Activated T-cell treated with anti-CD3 and anti-CD28 coated beads, Interleukin-2, amount 50 U/mL, for 24 hours (primary cell): ENCODE measurements around the gene NEK10.

ENCODE experiments used
- DNase-seq: peaks from one replicate; pipeline ENCODE4 v3.0.0-alpha.2; 2020
- H3K27ac Mint-ChIP-seq: 2 replicates; pipeline ENCODE4 v1.8.0; 2020; ENCODE audit warnings: mild to moderate bottlenecking, mixed read lengths
- H3K27me3 Mint-ChIP-seq: 2 replicates; pipeline ENCODE4 v1.8.0; 2020; ENCODE audit warnings: mixed read lengths
- H3K36me3 Mint-ChIP-seq: 2 replicates; pipeline ENCODE4 v1.8.0; 2020; ENCODE audit warnings: low read depth, mixed read lengths
- H3K4me1 Mint-ChIP-seq: 2 replicates; pipeline ENCODE4 v1.8.0; 2020; ENCODE audit warnings: low read depth, mixed read lengths
- H3K4me3 Mint-ChIP-seq: 2 replicates; pipeline ENCODE4 v1.8.0; 2020; ENCODE audit warnings: mild to moderate bottlenecking, moderate library complexity, mixed read lengths
- H3K9me3 Mint-ChIP-seq: 2 replicates; pipeline ENCODE4 v1.8.0; 2020; ENCODE audit warnings: mixed read lengths

Gene NEK10

DNA sequence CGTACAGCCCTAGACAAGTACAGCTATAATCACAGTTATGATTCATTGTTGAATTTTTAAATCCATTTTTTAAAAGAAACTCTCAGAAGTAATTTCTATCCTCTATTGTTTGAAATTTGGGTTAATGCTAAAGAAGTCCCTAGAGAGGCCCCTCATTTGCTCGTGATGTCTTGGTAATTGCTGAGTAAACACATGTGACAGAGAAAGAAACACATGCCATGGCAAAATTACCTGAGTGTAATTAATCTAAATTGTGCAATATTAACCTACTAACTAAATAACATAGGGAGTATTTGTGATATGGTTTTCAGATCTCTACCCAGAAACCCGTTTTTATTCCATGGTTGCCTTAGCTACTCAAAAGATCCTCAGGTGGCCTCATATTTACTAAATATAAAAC lies 10.8 kb downstream of the NEK10 start:
- H3K4me3 Mint-ChIP-seq = no peak overlapping the region
- DNase-seq = no peak
- H3K36me3 Mint-ChIP-seq = no peaks in the 10 kb centered on the region
- H3K4me1 Mint-ChIP-seq = peaks cover 22% of the 10 kb centered on the region
- no peaks in the 10 kb centered on the region for H3K9me3 Mint-ChIP-seq
- peak overlapping the region; percentile 56 for H3K27ac Mint-ChIP-seq
- no peaks in the 10 kb centered on the region for H3K27me3 Mint-ChIP-seq

DNA sequence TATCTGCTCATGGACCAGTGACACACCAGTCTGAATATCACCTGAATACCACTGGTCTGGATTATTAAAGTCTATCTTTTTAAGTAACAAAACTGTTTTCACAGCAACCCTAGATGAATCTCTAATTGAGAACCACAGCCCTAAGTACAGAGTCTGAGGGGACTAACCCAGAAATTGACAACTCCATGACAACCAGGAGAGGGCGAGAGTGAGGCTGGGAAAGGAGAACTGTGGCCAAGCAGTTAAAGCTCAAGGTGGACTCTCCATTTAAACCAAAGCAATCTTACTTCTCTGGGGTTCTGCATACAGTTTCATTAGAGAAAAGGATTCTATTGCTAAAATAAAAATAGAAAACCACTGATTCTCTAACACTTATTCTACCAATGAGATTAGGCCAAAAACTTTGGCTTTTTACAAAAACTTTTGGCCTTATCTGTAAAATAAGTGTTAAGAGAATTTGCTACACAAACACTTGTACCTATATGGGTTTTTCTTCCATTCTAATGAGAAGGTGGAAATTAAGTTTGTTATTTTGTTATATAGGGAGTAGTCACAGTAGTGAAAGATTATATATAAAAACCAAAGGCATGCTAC lies 11.4 kb downstream of the NEK10 start:
- no peak for DNase-seq

DNA sequence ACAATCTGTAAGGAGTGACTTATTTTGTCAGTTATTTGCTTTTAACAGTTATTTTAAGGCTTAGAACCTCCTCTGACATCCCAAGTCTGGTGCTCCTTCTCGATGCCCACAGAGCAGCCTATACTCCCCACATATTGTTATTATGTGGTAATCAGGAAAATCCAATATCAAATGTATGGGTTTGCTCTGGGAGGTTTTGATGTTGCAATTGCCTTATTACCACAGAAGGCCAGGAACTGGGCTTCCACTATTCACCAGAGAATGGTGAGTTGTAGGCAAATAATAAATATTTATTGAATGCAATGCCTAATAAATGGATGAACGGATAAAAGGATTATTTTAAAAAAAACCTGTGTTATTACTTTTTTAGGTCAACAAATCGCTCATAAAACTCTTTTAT lies 12.2 kb downstream of the NEK10 start:
- Mint-ChIP-seq H3K27me3 (no peaks in the 10 kb centered on the region), H3K4me1 (peaks cover 22% of the 10 kb centered on the region), H3K9me3 (no peaks in the 10 kb centered on the region), H3K27ac (no peak overlapping the region), H3K4me3 (no peak overlapping the region), H3K36me3 (no peaks in the 10 kb centered on the region)
- no peak for DNase-seq

More for the DNA sequence above, 11.4 kb downstream of the NEK10 start:
- H3K4me1 Mint-ChIP-seq = peaks cover 22% of the 10 kb centered on the region
- H3K36me3 Mint-ChIP-seq = no peaks in the 10 kb centered on the region
- H3K27me3 Mint-ChIP-seq = no peaks in the 10 kb centered on the region
- H3K4me3 Mint-ChIP-seq = no peak overlapping the region
- H3K9me3 Mint-ChIP-seq = no peaks in the 10 kb centered on the region
- no peak overlapping the region for H3K27ac Mint-ChIP-seq

DNA sequence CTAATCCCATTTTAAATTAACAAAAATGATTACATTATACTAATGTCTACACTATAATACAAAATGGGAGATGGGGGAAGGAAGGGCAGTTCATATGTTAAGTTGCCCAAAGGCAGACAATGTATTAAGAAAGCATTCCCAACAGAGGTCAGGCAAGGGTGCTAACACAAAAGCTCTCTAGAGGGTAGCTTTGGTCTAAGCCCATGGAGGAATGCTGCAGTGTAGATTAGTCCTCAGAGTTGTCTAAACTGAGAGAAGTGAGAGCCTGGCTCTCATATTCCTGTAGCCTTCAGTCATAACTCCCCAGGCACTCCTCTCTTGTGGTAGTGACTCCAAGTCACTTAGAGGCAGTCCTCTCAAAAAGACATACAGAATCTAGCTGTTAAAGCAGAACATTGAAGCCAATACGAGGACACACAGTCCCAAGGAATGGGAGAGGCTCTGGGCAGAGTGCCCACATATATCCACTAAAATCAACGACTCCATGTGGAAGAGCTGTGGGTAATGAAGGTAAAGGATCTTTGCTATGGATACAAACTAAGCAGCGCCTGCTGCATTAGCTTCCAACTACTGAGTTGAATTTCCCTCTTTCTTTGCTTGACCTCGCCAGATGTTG lies 14.5 kb downstream of the NEK10 start:
- no peak overlapping the region for H3K4me3 Mint-ChIP-seq
- H3K4me1 Mint-ChIP-seq = peaks cover 20% of the 10 kb centered on the region
- H3K27me3 Mint-ChIP-seq = no peaks in the 10 kb centered on the region
- no peaks in the 10 kb centered on the region for H3K36me3 Mint-ChIP-seq
- H3K9me3 Mint-ChIP-seq = no peaks in the 10 kb centered on the region
- H3K27ac Mint-ChIP-seq = no peak overlapping the region
- DNase-seq = no peak

DNA sequence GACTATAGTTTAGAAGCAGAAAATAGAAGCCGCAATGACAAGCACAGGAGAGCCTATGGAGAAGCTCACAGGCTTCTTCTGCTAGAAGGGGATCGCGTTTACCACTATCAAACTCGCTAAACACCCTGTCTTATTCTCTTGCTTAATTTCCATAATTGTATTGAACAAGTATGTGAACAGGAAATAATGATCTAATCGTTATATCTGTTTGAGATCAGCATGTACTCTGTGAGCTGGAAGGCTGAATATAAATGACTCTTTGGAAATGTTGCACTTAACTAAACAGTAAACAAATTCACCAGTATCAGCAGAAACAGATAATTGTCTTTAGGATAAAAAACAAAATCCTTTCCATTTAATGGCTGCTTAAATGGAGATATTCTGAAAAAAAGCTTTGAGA lies 15.0 kb downstream of the NEK10 start:
- Mint-ChIP-seq H3K4me3 (no peak overlapping the region), H3K36me3 (no peaks in the 10 kb centered on the region), H3K9me3 (no peaks in the 10 kb centered on the region), H3K27ac (no peak overlapping the region), H3K27me3 (no peaks in the 10 kb centered on the region), H3K4me1 (peaks cover 19% of the 10 kb centered on the region)
- DNase-seq = no peak

DNA sequence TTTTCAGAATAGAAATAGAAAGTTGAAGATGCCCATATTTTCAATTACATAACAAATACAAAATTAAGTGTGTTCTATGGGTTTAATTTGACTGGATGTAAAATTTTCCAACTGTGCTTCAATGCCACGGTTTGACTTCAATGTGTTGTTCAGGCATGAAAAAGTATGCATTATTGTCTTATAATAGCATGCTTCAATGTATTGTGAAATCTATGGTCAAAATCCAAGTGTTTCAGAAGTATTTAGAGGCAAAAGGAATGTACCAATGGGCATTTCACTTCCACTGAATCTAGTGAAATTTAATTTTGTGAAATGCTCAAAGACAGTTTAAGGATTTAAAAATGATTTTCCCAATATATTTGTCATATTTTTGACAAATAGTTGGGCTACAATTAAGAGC lies 16.0 kb downstream of the NEK10 start:
- DNase-seq = no peak
- H3K4me3 Mint-ChIP-seq = no peak overlapping the region
- H3K27ac Mint-ChIP-seq = no peak overlapping the region
- H3K4me1 Mint-ChIP-seq = peaks cover 14% of the 10 kb centered on the region
- H3K27me3 Mint-ChIP-seq = no peaks in the 10 kb centered on the region
- no peaks in the 10 kb centered on the region for H3K36me3 Mint-ChIP-seq
- no peaks in the 10 kb centered on the region for H3K9me3 Mint-ChIP-seq

DNA sequence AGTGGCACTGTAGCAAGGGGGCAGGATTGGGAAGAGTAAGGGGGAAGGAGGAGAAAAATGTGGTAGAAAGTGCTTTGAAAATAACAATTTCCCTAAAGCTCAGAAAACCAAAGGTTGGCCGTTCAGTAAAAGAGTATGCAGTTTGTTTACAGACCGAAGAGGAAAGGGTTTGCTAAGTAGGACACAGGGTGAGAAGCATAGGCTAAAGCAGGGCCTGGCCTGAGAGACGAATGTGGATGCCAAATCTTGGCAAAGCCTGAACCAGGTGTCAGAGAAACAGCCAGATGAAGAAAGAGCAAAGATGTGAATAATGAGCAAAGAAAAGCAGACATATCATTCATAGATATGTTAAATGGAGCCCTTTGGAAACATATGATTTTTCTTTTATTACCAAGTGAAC lies 17.1 kb downstream of the NEK10 start:
- H3K4me1 Mint-ChIP-seq = peaks cover 11% of the 10 kb centered on the region
- H3K27ac Mint-ChIP-seq = no peak overlapping the region
- H3K36me3 Mint-ChIP-seq = no peaks in the 10 kb centered on the region
- H3K27me3 Mint-ChIP-seq = no peaks in the 10 kb centered on the region
- H3K9me3 Mint-ChIP-seq = no peaks in the 10 kb centered on the region
- no peak for DNase-seq
- H3K4me3 Mint-ChIP-seq = no peak overlapping the region

DNA sequence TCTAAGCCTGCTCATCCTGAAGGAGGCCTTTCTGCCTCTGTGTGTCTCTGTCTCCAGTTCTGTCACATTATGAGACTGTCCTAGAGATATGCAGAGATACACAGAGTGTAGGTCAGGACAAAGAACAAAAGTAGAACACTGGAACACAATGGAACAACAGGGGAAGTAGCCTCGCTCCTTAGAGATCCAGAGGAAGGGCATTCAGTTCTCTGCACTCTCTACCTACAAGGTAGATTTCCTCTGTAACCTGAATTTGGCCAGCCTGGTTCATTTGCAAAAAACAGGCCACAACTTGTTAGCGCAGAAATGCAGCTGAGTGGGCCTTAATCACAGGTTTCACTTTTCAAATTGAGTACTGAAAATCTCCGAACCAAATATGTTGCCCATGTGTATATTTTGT lies 19.4 kb downstream of the NEK10 start:
- H3K9me3 Mint-ChIP-seq = no peaks in the 10 kb centered on the region
- no peak overlapping the region for H3K27ac Mint-ChIP-seq
- no peak for DNase-seq
- H3K4me3 Mint-ChIP-seq = no peak overlapping the region
- H3K27me3 Mint-ChIP-seq = no peaks in the 10 kb centered on the region
- H3K4me1 Mint-ChIP-seq = peaks cover 15% of the 10 kb centered on the region
- H3K36me3 Mint-ChIP-seq = no peaks in the 10 kb centered on the region

DNA sequence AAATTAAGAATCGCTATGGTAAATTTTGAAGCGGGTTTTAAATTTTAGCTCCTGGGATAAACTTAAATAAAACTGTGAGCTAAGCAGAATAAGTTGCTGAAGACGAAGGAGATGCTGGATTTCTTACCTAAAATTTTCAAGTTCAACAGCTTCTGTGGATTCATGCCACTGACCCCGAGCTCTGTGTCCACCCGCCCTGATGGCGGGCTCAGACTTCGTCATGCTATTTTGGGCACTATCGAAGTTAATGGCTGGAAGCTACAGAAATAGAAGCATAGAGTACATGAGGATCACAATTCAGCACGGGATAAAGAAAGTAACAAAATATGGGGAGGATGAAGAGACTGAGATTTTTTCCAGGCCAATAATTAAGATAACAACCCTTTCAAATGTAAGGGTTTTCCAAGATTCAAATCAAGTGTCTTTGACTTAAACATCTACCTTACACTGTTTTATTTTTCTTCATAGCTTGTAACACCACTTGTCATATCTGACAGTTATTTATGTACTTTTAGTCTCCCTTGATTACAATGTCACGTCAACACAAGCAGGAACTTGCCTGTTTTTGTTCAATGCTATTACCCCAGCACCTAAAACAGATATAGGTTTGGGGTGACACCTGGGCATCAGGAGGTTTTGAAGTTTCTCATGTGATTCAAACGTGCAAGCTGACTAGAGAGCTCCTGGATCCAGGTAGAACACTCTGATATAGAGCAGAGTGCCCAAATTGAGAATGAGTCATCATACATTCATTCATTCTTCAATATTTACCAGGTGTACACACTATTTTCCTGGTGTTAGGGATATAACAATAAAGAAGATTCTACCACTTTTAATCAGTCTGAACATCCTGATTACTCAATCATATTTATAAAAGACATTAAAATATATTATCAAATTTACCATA lies 23.0 kb downstream of the NEK10 start:
- H3K27ac Mint-ChIP-seq = no peak overlapping the region

DNA sequence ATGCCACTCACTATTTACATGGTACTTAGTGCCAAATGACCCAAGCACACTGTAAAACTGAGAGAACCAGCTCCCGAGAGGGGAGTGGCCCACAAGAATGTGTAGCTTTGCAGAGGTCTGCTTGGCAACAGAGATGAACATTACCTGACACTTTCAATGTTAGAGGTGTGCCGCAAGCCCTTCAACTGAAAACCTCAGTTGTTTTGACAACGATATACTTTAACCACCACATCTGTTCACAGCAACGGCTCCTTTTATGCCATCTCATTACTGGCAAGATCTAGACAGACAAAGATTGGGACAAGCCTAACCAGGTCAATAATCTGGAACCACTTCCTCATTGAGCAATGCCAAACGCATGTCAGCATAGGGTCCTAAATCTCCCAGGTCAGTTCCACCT lies 23.7 kb downstream of the NEK10 start:
- no peaks in the 10 kb centered on the region for H3K27me3 Mint-ChIP-seq
- no peaks in the 10 kb centered on the region for H3K36me3 Mint-ChIP-seq
- no peak overlapping the region for H3K4me3 Mint-ChIP-seq
- DNase-seq = no peak
- peaks cover 17% of the 10 kb centered on the region for H3K4me1 Mint-ChIP-seq
- H3K9me3 Mint-ChIP-seq = no peaks in the 10 kb centered on the region
- H3K27ac Mint-ChIP-seq = no peak overlapping the region

More for the DNA sequence above, 23.0 kb downstream of the NEK10 start:
- Mint-ChIP-seq H3K9me3 (no peaks in the 10 kb centered on the region), H3K4me1 (peaks cover 15% of the 10 kb centered on the region), H3K4me3 (no peak overlapping the region), H3K36me3 (no peaks in the 10 kb centered on the region), H3K27me3 (no peaks in the 10 kb centered on the region)
- DNase-seq = no peak

DNA sequence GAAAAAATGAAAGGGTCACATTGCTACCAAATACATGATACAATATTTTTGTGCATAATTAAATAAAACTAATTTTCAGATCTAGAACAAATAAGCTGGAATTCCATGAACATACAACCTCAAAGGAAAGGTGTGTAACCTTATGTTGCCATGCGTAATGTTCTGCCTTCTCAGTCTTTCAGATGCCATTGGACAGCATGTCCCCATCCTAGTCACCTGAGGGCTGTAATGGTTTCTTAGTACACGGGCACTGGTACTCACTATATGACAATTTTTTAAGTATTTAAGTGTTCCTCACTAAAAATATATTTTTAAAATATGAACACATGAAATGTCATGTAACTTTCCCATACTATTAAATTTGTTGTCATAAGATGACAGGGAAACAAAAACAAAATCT lies 24.1 kb downstream of the NEK10 start:
- no peaks in the 10 kb centered on the region for H3K9me3 Mint-ChIP-seq
- H3K27ac Mint-ChIP-seq = no peak overlapping the region
- DNase-seq = no peak

DNA sequence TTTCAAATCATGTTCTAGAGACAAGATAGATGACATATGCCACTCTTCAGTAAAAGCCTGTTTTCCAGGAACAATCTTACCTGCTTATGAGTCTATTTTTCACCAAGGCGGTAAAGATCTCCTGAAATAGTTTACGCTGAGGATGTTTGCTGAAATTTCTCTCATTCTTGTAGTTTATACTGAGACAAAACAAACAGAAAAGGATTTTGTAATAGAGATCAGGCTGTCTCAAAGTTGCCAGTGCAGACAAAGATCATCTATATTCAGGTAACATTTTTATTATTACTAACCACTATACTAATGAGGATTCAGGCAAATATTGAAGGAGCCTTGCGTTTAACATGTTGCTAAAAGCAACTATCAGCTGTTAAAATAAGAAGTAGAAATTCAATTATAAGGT lies 25.0 kb downstream of the NEK10 start:
- Mint-ChIP-seq H3K9me3 (no peaks in the 10 kb centered on the region), H3K27me3 (no peaks in the 10 kb centered on the region), H3K27ac (no peak overlapping the region), H3K36me3 (no peaks in the 10 kb centered on the region), H3K4me1 (peaks cover 12% of the 10 kb centered on the region), H3K4me3 (no peak overlapping the region)
- no peak for DNase-seq

More for the DNA sequence above, 24.1 kb downstream of the NEK10 start:
- Mint-ChIP-seq H3K36me3 (no peaks in the 10 kb centered on the region), H3K4me1 (peaks cover 19% of the 10 kb centered on the region), H3K4me3 (no peak overlapping the region), H3K27me3 (no peaks in the 10 kb centered on the region)

DNA sequence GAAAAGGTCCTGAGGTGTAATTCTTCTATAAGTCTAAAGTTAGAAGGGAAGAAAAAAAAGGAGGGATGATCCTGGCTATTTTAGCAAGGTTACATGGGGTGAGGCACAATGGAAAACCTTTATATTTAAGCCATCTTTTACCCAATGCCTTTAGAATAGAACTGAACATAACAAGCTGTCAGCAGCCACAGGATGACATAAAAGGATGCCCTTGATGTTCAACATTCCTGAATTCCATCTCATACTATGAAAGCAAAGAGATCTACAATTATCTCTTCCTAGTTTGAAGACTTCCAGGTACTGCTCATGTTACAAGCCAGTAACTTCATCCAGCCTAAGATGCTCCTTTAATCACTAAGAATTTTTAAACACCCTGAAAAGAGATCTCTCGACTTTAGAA lies 26.9 kb downstream of the NEK10 start:
- no peaks in the 10 kb centered on the region for H3K27me3 Mint-ChIP-seq
- H3K27ac Mint-ChIP-seq = no peak overlapping the region
- no peaks in the 10 kb centered on the region for H3K36me3 Mint-ChIP-seq
- DNase-seq = no peak
- H3K4me3 Mint-ChIP-seq = no peak overlapping the region
- H3K9me3 Mint-ChIP-seq = no peaks in the 10 kb centered on the region
- H3K4me1 Mint-ChIP-seq = peaks cover 12% of the 10 kb centered on the region

DNA sequence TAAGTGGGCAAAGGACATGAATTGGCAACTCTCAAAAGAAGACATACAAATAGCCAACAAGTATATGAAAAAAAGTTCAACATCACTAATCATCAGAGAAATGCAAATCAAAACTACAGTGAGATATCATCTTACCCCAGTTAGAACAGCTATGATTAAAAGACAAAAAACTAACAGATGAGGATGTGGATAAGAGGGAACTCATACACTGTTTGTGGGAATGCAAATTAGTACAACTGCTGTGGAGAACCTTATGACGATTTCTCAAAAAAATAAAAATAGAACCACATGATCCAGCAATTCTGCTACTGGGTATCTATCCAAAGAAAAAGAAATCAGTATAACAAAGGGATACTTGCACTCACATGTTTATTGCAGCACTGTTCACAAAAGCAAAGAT lies 28.6 kb downstream of the NEK10 start:
- H3K4me3 Mint-ChIP-seq = no peak overlapping the region
- peaks cover 10% of the 10 kb centered on the region for H3K4me1 Mint-ChIP-seq
- no peak for DNase-seq
- no peak overlapping the region for H3K27ac Mint-ChIP-seq
- no peaks in the 10 kb centered on the region for H3K36me3 Mint-ChIP-seq
- no peaks in the 10 kb centered on the region for H3K27me3 Mint-ChIP-seq
- H3K9me3 Mint-ChIP-seq = no peaks in the 10 kb centered on the region

DNA sequence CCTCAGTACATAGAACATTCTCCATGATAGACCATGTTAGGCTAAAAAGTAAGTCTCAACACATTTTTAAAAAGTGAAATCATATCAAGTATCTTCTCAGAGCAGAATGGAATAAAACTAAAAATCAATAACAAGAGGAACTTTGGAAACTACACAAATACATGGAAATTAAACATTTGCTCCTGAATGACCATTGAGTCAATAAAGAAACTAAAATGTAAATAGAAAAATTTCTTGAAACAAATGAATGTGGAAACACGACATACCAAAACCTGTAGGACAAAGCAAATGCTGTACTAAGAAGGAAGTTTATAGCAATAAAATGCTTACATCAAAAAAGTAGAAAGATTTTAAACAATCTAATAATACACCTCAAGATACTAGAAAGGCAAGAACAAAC lies 33.6 kb downstream of the NEK10 start:
- no peaks in the 10 kb centered on the region for H3K36me3 Mint-ChIP-seq
- no peak for DNase-seq
- H3K27ac Mint-ChIP-seq = no peak overlapping the region
- H3K4me1 Mint-ChIP-seq = peaks cover 6% of the 10 kb centered on the region
- no peaks in the 10 kb centered on the region for H3K9me3 Mint-ChIP-seq
- no peaks in the 10 kb centered on the region for H3K27me3 Mint-ChIP-seq
- H3K4me3 Mint-ChIP-seq = no peak overlapping the region
